GM21737 (cell line): ENCODE data around the gene CFAP141.
"Not testable (repeated sequence)": the region's sequence is repeated elsewhere in the genome, so short reads cannot be mapped to it uniquely, and the experiment has no call there.

Experiments
- ATAC-seq: cut with Tn5 transposase; IDR thresholded peaks from one replicate; pipeline ENCODE4 v1.9.1; 2021; ENCODE audit warnings: mild to moderate bottlenecking, moderate library complexity; ENCODE audit not compliant: unreplicated experiment

CFAP141 gene

DNA sequence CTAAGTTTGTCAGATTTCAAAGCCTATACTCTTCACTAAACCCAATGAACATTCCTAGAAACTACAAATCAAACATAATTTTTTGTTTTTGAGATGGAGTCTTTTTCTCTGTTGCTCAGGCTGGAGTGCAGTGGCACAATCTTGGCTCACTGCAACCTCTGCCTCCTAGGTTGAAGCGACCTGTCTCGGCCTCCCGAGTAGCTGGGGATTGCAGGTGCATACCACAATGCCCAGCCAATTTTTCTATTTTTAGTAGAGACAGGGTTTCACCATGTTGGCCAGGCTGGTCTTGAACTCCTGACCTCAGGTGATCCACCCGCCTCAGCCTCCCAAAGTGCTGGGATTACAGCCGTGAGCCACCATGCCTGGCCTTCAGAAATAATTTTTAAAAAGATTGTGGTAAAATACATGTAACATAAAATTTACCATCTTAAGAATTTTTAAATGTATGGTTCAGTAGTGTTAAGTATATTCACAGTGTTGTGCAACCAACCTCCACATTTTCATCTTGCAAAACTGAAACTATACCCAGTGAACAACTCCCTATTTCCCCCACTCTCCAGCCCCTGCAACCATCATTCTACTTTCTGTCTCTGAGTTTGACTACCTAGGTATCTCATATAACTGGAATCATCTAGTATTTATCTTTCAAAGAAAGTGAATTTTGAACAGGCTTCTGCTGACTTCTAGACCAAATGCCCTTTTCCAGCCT lies 2.7 kb upstream of the CFAP141 start:
- ATAC-seq: no peak

DNA sequence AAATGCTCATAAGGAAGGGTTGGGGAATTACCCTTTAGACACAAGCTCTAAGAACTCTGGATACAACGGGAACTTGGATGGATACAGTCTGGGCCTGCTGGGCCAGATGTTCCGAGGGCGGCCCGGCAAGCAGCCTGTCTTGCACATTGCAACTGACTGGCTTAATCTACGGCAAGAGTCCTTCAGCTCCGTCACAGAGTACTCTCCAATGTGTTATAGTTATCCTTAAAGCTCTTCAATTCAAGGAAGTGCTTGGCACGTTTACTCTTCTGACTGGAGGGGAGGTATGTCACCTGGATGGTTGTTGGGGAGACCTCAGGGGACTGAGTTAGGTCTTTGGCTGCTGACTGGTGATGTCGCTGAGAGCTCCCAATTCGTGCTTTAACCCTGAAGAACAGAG lies 1.1 kb upstream of the CFAP141 start:
- no peak for ATAC-seq

DNA sequence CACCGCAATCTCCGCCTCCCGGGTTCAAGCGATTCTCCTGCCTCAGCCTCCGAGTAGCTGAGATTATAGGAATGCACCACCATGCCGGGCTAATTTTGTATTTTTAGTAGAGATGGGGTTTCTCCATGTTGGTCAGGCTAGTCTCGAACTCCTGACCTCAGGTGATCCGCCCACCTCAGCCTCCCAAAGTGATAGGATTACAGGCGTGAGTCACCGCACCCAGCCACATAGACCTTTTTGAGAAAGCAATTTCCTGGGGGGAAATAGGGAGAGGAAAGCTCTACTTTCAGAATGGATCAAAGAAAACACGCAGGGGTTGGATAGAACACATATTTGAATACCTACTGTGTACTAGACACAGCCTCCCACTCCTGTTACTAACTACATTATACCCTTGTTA lies 355 bp downstream of the CFAP141 start:
- not testable (repeated sequence) for ATAC-seq

- no peak for ATAC-seq
These were observed 6.6 kb downstream of the CFAP141 start for GRCh38 chr1:154199563-154199879.

DNA sequence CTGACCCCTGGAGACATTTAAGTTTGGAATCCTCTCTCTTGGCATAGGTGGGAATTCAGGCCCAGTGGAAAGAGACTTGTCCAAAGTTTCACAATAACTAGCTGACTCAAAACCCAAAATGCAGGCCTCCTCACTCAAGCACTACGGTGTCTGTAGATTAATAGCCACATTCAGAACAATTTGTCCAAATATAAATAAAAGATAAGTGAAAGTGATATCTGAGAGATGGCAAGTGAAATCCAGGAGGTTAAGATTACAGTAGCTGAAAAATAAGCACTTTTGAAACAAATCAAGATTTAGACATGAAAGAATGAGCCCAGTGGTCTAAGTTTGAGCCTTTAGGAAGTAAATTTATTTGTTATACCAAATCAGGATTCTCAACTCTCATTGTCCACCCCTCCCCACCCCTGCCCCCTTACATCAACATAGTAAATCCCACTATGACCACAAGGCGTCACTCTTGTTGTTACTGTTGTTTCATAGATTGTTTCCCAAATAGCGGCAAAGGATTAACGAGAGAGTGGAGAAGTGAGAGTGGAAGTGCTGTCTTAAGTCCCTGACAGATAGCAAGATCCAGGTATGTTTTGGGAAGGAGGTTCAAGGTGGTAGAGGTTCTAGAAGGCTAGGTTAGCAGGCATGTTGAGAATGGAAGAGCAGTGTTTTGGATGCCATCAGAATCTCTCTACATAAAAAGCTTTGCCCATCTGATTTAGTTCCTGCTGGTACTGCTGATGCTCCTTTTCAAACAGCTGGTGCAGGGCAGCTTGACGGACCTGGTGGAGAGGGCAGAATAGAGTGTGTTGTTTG lies 7.2 kb downstream of the CFAP141 start:
- no peak for ATAC-seq

GRCh38 chr1:154193821-154194220 lies 12.3 kb downstream of the CFAP141 start:
- ATAC-seq: no peak

DNA sequence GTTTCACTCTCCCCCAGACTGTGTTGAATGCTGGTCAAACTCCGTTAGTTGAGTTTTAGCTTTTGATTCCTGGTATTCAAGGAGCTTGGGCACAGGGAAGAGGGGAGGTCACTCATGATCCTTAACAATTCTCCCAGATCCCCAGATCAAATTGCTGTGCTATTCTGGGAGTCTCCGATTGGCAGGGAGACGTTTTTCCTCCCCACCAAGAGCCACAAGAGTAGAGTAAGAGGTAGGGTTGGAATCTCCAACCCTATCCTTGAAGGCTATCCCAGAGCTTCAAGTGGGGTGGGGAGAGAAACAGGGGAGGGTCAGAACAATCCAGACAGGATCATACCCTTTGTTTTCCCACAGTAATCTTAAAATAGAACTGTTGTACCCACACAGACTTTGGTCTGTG lies 13.7 kb downstream of the CFAP141 start:
- ATAC-seq: no peak

DNA sequence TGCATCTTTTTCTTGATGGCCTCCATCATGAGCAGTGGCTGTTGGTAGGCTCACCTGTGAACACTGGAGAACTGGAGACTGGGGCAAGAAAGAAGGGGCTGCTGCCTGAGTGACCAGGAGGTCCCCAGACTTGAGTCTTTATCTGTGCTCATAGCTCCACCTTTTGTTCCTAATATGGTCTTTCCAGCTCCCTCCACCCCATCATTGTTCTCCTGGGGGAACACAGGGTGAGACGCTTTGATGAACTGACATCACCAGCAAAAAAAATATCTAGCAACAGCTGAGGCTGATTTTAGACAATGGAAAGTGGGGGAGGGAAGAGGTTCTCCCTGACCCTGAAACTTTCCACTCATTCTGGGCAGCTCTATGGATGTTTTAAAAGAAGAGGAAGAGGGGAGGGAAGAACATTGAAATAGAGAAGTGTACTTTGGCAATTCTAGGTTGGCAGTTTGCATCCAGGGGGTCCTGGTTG lies 14.1 kb downstream of the CFAP141 start, which contains the start of gene TPM3:
TSS of gene TPM3 (minus strand) at position 111 of the 472 bp plus-strand sequence. CDS start at position 29, 82 bp downstream.
- no peak for ATAC-seq

DNA sequence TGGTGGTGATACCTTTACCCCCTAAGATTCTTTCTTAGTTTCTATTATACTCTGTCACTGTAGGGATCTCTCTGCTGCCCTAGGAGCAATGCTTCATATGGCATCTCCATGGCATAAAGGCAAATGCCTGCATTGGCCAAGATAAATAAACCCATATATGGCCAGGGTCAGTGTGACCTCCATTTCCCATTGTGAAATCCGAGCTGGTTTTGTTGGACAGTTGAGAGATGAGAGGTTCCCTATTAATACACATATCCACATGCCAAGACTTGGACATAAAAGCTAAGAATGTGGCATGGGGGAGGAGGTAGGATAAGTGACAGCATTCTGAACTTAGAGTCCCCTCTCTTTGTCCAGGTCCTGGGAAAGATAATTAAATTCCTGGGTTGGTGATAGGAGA lies 15.6 kb downstream of the CFAP141 start:
- ATAC-seq: no peak

- no peak for ATAC-seq
These were observed 19.2 kb downstream of the CFAP141 start for GRCh38 chr1:154186852-154187501.

DNA sequence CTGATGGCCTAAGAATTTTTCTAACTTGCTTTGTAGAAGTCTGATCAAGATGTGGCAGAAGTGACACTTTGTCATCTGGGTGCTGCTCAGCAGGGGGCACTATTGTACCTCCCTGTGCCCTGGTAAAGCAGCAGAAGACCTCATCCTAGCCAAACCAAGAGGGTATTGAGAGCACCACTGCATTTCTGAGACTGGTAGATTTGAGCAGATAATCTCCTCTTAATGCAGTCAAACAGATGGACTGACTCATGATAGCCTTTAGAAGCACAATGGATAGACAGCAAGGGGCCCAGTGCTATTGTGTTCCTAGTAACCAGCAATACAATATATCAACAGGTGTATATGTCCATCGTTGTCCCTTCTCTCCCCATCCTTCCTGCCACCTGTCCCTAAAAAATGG lies 20.0 kb downstream of the CFAP141 start:
- no peak for ATAC-seq

- peak; percentile 69 for ATAC-seq
These were observed 22.9 kb downstream of the CFAP141 start for GRCh38 chr1:154183046-154183915.

GRCh38 chr1:154182344-154183045 lies 23.6 kb downstream of the CFAP141 start:
- peak; percentile 52 for ATAC-seq

DNA sequence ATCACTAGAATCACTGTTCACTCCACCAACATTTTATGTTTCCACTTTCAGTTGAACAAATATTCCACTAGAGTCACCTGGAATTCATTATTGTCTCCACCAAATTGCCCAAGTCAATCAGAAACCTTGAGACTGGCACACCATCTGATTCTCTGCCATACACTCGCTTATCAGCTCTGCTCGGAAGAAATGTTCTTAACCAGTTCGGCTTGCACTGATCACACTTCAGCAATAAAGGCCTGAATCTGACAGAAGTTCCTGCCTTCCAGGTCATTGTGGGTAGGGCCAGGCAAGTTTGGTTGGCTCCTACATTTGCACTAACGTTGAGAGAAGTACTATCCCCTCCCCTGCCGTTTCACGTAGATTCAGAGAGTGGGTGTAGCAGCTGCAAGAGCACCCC lies 24.2 kb downstream of the CFAP141 start:
- ATAC-seq: no peak

DNA sequence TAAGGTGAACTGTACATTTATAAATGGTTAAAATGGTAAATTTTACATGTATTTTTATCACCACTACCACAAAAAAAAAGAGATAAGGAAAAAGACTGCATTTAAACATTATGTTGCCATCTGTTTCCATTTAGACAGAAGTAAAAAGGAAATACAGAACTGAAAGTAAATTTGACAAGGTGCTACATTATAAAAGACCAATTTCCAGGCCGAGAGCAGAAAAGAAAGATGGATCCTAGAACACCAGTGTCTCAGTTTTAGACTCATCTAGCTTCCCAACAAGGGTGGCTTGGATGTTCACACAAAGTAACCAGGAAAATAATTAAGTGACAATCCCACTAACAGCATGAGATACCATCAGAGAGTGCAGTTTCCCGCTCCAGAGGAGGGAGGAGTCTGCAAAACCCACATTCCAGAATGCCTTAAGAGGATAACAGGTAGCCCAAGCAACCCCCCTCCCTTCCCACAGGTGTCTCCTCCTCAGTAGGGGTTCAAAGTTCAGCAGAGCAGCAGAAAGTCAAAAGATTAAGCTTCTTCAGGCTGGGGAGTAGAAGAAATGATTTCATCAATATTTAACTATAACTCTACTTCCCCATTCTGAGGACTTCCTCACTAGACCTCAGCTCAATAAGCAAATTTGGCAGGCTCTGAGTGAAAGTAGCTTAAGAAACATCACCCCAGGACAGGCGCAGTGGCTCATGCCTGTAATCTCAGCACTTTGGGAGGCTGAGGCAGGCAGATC lies 26.0 kb downstream of the CFAP141 start:
- ATAC-seq: no peak

DNA sequence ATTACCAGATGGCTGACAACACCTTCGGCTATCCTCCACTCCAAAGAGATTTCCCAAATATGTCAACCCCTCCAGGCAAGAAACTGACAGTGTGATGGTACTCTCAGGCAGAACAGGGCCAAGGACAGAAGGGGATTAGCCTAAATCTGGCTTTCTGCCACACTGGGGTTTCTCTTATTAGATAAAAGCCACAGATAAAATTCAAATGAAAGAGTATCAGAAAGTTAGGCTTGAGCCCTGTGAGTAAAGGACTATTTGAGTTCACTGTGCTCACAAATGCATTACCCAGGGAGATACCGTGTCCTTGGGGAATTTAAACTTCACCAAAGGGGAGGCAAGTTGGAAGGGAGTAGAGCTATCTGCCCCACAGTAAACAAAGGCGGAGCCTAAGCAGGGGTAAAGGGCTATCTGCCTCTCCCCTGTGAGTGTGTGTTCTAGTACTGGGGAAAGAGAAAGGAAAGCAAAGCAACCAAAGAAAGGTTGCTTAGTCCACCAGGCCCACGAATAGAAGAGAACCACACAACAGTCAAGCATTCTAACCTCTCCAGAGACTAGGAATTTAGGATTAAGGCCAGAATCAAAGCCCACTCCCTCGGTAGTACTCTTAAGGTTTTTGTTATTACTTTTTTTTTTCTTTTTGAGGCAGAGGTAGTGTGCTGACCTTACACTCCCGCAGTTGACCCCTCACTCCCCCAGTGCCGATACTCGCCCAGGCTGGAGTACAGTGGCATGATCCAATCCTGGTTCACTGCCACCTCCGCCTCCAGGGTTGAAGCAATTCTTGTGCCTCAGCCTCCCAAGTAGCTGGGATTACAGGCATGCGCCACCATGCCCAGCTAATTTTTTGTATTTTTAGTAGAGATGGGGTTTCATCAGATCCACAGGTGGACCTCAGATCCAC lies 27.0 kb downstream of the CFAP141 start:
- ATAC-seq: no peak

- ATAC-seq: no peak
These were observed 28.1 kb downstream of the CFAP141 start for GRCh38 chr1:154178013-154178412.

DNA sequence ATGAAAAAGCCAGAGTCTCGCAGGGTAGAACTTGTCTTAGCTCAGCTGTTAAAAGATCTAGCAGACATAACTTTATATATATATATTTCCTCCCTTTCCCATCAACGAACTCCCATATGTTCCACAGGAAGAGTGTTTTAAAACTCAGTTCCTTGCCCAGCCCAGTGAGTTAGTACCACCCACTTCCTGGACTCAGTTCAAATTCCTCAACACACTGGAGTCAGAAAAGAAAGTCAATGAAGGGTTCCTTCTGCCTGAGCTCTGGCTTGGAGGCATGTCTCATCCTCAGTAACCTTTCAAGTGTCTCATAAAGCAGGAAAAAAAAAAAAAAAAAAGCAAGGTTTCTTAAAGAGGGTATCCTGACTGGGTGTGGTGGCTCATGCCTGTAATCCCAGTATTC lies 29.8 kb downstream of the CFAP141 start:
- no peak for ATAC-seq
